HG02884 (cell line): ENCODE measurements around the gene FGFBP1.

Experiments
- ATAC-seq: cut with Tn5 transposase; IDR thresholded peaks from one replicate; pipeline ENCODE4 v1.9.1; 2021; ENCODE audit warnings: mild to moderate bottlenecking, moderate library complexity; ENCODE audit not compliant: unreplicated experiment

The FGFBP1 gene

GRCh38 chr4:15913631-15913970 lies 24.9 kb downstream of the FGFBP1 start:
- ATAC-seq, result no peak

- no peak for ATAC-seq
These were observed 25.4 kb downstream of the FGFBP1 start for GRCh38 chr4:15912961-15913630.

GRCh38 chr4:15912236-15912635 lies 26.3 kb downstream of the FGFBP1 start:
- ATAC-seq, result no peak

- no peak for ATAC-seq
These were observed 28.2 kb downstream of the FGFBP1 start for GRCh38 chr4:15910155-15910940.

- ATAC-seq, result no peak
These were observed 31.1 kb downstream of the FGFBP1 start for GRCh38 chr4:15907430-15907829.

- no peak for ATAC-seq
These were observed 32.5 kb downstream of the FGFBP1 start for GRCh38 chr4:15906020-15906443.

GRCh38 chr4:15902746-15903145 lies 35.8 kb downstream of the FGFBP1 start:
- no peak for ATAC-seq

- no peak for ATAC-seq
These were observed 36.5 kb downstream of the FGFBP1 start for GRCh38 chr4:15901998-15902397.

- no peak for ATAC-seq
These were observed 37.5 kb downstream of the FGFBP1 start for GRCh38 chr4:15901007-15901406.

- ATAC-seq, result no peak
These were observed 39.0 kb downstream of the FGFBP1 start for GRCh38 chr4:15899511-15899910.

GRCh38 chr4:15898902-15899301 lies 39.6 kb downstream of the FGFBP1 start:
- ATAC-seq, result no peak

- no peak for ATAC-seq
These were observed 41.0 kb downstream of the FGFBP1 start for GRCh38 chr4:15897577-15897976.

- no peak for ATAC-seq
These were observed 43.3 kb downstream of the FGFBP1 start for GRCh38 chr4:15894921-15895916.

GRCh38 chr4:15894393-15894792 lies 44.1 kb downstream of the FGFBP1 start:
- no peak for ATAC-seq

- ATAC-seq, result no peak
These were observed 44.6 kb downstream of the FGFBP1 start for GRCh38 chr4:15893962-15894361.

GRCh38 chr4:15891312-15891711 lies 47.2 kb downstream of the FGFBP1 start:
- ATAC-seq, result peak; percentile 55

- ATAC-seq, result no peak
These were observed 48.2 kb downstream of the FGFBP1 start for GRCh38 chr4:15890246-15890829.

GRCh38 chr4:15888515-15888914 lies 50.0 kb downstream of the FGFBP1 start:
- no peak for ATAC-seq
